Occipital lobe (tissue), 2 donors: Measurements from ENCODE around the gene GPC6. TPM values are rescaled to one million over a fixed set of nuclear protein-coding genes. Genes with fewer than 3 reads are reported as not detected.

Experiments
- DNase-seq: peaks from one replicate; lab custom pipeline; 2025; lab: John Stamatoyannopoulos, UW
- total RNA-seq: library from RNA; depleted of rRNA; stranded (reverse); fragments of >200 nt; gene quantifications from one replicate; pipeline ENCODE4 v1.2.3, GENCODE V29; 2014

GPC6 gene
- total RNA-seq, 1 donor from 2014 or later, result 9.8 TPM

DNA sequence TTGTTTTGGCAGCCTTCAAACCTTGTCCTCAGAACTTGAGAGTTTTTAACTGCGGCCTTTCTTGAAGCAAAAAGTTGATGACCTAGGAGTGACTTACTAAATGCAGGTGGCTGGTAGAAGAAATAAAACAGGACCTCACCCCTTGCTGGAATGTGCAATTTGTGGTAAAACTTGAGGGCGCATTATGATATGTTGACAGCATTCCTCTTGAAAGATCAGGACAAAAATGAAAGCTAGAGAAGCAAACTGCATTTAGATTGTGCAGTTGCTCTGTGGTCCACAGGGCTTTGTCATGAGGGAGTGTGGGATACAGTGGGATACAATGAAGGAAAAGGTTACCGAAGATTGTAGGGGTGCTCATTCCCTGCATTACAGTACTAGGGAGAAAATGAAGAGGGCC, 504.2 kb downstream of the GPC6 start:
- DNase-seq, result no peak

GRCh38 chr13:93732186-93732585, 505.6 kb downstream of the GPC6 start:
- DNase-seq, result no peak

- DNase-seq, result no peak
Measured at GRCh38 chr13:93736081-93736480, 509.5 kb downstream of the GPC6 start.

- no peak for DNase-seq
Measured at GRCh38 chr13:93736909-93737308, 510.3 kb downstream of the GPC6 start.

DNA sequence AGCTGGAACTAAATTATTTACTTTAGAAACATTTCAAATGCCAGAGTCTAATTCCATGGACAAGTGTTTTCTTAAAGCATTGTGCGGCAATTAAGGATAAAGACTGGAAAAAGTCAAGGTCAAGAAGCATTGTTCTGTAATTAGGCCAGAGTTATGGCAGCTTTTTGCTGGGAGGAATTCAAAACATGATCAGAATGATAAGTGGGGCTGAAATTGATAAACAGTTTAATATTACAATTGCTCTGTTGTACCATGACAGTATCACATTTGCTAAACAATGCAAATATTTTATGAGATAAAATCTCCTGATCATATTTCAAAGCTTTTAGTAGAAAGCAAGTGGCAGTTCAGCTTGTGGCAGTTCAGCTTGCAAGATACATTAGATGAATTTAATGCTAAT, 513.7 kb downstream of the GPC6 start:
- no peak for DNase-seq

GRCh38 chr13:93744033-93744432, 517.4 kb downstream of the GPC6 start:
- no peak for DNase-seq

- DNase-seq, result no peak
Measured at GRCh38 chr13:93744886-93745285, 518.3 kb downstream of the GPC6 start.

DNA sequence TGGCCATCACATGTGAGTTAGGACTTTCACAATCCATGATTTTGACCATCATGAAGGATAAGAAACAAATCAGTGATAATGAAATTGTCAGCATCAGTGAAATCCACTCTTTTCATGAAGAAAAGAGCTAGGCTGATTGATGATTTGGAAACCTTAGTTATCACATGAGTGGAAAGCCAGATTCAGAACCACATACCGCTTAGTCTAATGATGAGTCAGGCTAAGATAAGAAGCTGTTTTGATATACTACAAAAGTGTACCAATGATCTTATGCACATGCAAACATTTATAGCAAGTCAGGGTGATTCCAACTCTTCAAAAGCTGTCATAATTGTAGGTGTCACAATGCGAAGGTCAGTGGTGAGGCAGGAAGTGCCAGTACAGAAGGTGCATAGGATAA, 519.3 kb downstream of the GPC6 start:
- DNase-seq, result no peak

- no peak for DNase-seq
Measured at GRCh38 chr13:93746589-93746988, 520.0 kb downstream of the GPC6 start.

DNA sequence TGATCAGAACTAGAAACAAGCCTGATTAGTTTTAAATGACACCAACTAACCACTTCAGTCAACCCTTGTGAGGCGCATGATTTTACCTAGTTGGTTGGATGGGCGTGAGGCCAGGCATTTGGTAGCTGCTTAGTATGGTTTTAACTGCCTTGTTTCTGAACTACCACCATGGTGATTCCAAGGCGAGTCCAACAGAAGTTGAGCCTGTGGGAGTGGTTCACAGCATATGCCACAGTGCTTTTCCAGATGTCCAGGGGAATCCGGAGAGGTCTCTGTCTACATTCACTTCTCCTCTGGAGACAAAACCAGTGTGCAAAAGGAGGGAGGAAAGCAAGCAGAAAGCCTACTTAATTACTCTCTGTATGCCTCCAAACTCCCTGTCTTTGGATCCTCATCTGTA, 524.1 kb downstream of the GPC6 start:
- DNase-seq, result no peak

DNA sequence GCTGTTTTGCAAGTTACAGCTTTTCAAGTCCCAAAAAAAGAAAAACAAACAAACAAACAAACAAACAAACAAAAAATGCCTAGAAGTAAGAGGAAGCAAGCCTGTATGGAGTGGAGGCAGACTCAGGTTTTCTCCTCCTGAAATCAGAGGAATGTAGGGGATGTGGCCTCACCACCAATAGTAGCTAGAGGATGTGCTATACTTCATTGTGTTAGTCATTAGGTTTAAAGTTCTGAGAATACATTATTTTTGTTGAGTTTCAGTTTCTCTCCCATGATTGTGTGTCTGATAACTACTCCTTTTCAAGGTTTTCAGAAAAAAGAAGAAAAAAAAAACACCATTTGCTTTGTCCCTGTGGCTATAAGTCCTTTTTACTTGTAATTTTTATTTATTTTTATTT, 524.5 kb downstream of the GPC6 start:
- no peak for DNase-seq

- no peak for DNase-seq
Measured at GRCh38 chr13:93752541-93752940, 525.9 kb downstream of the GPC6 start.

DNA sequence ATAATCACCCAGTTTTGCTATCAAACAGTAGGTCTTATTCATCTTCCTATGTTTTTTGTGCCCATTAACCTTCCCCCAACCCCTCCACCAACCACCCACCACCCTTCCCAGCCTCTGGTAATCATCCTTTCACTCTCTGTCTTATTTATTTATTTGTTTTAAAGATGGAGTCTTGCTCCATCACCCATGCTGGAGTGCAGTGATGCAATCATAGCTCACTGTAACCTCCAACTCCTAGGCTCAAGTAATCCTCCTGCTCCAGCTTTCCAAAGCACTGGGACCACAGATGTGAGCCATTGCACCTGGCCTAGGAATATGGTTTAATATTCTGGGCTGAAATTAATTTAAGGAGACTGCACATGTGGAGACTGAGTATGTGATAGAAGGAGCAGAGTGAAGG, 527.0 kb downstream of the GPC6 start:
- DNase-seq, result no peak

- no peak for DNase-seq
Measured at GRCh38 chr13:93755341-93755740, 528.7 kb downstream of the GPC6 start.

DNA sequence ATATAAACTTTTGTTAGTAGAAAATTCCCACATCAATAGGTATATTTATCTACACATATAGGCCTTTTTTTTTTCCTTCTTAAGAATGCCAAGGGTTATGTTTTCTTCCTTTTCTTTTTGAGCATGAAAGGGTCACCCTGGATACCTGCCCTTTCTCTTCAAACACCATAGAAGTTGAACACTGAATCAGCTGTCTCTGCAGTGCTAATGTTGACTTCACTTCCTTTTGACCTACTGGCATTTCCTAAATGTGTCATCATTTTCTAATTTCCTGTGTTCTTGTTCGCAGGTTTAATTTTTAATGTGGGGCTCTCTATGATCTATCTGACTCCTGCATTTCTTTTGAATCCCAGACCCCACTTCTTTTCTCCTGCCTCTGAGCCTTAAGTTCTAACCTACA, 532.0 kb downstream of the GPC6 start:
- DNase-seq, result no peak

- DNase-seq, result no peak
Measured at GRCh38 chr13:93762708-93763426, 536.3 kb downstream of the GPC6 start.

DNA sequence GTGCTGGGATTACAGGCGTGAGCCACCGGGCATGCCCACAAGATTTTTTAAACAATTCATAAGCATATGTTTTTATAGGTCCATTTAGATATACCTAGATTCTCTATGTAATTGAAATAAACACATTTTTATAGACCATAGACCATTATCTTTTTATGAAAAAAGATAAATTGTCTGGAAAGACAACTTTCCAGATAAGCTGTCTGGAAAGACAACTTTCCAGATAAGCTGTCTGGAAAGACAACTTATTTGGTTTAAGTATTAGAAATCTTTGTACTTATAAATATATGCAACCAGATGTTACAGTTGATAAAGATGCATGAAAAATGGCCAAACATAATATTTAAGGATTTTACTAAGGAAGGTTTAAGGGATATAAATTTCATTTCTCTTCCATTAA, 538.5 kb downstream of the GPC6 start:
- no peak for DNase-seq

- no peak for DNase-seq
Measured at GRCh38 chr13:93765811-93766210, 539.2 kb downstream of the GPC6 start.

DNA sequence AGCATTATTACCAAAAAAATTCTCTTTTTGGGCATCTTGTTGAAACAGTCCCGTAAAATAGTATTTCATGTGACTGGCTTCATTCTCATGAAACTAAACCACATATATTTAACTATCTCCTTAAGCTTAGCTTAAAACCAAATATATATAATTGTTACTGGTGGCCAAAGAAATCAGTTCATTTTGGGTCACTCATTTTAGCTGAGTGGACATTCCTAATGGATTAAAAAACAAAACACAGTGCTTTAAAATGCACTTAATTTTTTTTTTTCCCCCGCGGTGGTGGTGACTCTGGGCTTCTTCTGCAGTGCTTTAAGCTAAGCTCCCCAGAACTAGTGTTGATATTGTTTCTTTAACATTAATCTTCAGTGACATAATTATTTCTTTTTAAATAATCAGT, 540.1 kb downstream of the GPC6 start:
- no peak for DNase-seq

DNA sequence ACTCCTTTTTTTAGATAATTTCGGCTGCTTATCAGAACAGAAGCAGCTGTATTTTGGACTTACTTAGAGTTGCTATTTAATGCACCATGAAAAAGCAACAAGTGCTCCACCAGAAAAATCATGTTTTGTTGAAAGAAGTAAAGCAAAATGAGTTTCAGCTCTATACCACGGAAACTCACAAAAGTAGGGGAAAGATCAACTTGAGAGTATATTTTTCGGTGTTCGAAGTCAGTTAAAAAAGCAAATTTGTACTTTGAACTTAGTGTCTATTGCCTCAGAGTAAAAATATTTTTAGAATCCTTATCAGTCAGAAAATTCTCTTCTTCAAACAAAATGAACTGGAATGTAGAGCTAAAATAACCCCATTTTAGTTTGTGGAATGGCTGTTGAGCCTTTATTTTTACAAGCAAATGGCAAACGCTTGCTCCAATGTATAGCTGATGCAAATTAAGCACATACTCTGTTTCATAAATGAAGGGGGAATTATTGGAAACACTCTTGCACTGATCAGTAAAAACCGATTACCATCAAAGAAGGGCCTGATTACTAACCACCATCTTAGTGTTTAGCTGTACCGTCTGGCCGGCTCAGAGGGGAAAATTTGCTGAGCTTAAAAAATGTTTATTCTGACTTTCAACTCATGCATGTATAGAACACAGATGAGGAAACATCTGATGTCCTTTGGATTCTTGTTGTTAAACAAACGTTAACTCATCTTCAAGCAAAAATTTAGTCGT, 540.7 kb downstream of the GPC6 start:
- DNase-seq, result no peak

GRCh38 chr13:93767917-93768409, 541.4 kb downstream of the GPC6 start:
- no peak for DNase-seq

DNA sequence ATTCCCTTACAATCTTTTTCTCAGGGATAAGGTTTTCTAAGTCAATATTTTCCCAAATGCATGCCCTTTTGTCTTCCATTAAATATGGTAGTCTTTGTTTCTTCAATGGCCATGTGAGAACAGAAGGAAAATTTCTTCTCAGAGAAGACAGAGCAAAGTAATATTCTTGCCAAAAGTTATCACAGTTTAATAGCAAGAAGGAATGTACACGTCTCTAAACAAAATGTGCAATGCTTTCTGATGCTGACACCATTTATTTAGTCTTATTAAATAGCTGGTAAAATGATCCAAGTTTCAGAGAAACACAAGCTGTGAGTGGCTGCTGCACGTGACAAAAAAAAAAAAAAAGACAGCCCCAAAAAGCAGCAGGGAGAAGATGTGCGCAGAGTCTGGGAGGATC, 542.5 kb downstream of the GPC6 start:
- DNase-seq, result no peak

DNA sequence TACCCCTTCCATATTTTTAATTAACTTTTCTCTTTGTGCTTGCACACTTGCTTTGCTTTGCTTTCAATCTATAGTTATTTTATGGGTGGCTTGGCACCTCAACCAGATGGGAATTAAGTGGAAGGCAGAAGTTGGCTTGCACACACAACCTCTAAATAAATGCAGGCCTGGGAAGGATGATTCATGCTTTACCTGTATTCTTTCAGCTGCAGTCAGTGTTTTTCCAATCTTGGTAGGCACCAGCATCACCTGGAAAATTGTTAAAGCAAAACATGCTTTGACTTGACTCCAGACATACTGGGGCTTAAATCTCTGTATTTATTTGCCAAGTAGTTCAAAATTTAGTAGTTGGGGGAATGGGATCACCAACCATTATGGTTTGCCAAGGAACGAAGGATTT, 543.0 kb downstream of the GPC6 start:
- no peak for DNase-seq
